Endothelial cell (in vitro differentiated cells): ENCODE results near the gene ATF4. TPM values are rescaled to one million over a fixed set of nuclear protein-coding genes. Genes with fewer than 3 reads are reported as not detected.

Source experiments
- DNase-seq: peaks from one replicate; pipeline ENCODE4 v3.0.0; 2021; ENCODE audit warnings: low spot score
- H3K27ac Mint-ChIP-seq: one replicate; pipeline ENCODE4 v1.8.0; 2021; ENCODE audit warnings: mixed read lengths, inconsistent platforms; ENCODE audit not compliant: unreplicated experiment
- H3K27me3 Mint-ChIP-seq: one replicate; pipeline ENCODE4 v1.8.0; 2021; ENCODE audit warnings: mild to moderate bottlenecking, moderate library complexity, mixed read lengths, inconsistent platforms; ENCODE audit not compliant: unreplicated experiment
- H3K36me3 Mint-ChIP-seq: one replicate; pipeline ENCODE4 v1.8.0; 2021; ENCODE audit warnings: mild to moderate bottlenecking, low read depth, mixed read lengths, inconsistent platforms; ENCODE audit not compliant: unreplicated experiment
- H3K4me1 Mint-ChIP-seq: one replicate; pipeline ENCODE4 v1.8.0; 2021; ENCODE audit warnings: mild to moderate bottlenecking, mixed read lengths, inconsistent platforms; ENCODE audit not compliant: unreplicated experiment
- H3K4me3 Mint-ChIP-seq: one replicate; pipeline ENCODE4 v1.8.0; 2021; ENCODE audit warnings: mild to moderate bottlenecking, mixed read lengths, inconsistent platforms; ENCODE audit not compliant: unreplicated experiment
- H3K9me3 Mint-ChIP-seq: one replicate; pipeline ENCODE4 v1.8.0; 2021; ENCODE audit warnings: mixed read lengths, inconsistent platforms; ENCODE audit not compliant: unreplicated experiment
- total RNA-seq: library from RNA; stranded (reverse); fragmentation: NEBNext Ultra II Directional; extraction: Animal tissue kit (Norgen Biotek cat#: 25700); gene quantifications from one replicate; pipeline ENCODE4 v1.2.1, GENCODE V29; 2021; ENCODE audit not compliant: unreplicated experiment
- TF ChIP-seq, protein P1 (sequence below): fragments of 200-600 bp; sonication (generic); IDR thresholded peaks from one replicate; pipeline ENCODE4 v1.5.0; 2021; ENCODE audit warnings: antibody characterized with exemption; ENCODE audit not compliant: unreplicated experiment

ATF4 gene
- total RNA-seq, 1 donor from 2014 or later: 312 TPM

DNA sequence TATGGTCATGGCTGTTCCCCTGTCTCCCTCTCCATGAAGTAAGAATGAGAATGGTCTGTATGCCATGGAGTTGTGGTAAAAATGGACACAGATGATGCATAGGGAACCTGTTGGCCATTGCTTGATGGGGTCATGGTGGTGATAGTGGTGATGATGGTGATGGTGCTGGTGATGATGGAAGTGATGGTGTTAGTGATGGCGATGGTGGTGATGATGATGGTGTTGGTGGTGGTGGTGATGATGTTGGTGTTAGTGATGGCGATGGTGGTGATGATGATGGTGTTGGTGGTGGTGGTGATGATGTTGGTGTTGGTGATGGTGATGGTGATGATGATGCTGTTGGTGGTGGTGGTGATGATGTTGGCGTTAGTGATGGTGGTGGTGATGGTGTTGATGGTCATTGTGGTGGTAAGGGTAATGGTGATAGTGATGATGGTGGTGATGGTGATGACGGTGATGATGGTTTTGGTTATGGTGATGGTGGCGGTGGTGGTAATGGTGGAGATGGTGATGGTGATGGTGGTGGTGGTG is 45.1 kb downstream of the ATF4 start:
- peaks cover 7% of the 10 kb centered on the region for H3K36me3 Mint-ChIP-seq
- no peaks in the 10 kb centered on the region for H3K9me3 Mint-ChIP-seq
- H3K4me3 Mint-ChIP-seq: peak overlapping the region; percentile 19
- H3K27me3 Mint-ChIP-seq: peaks cover 8% of the 10 kb centered on the region
- TF ChIP-seq, protein P1, sequence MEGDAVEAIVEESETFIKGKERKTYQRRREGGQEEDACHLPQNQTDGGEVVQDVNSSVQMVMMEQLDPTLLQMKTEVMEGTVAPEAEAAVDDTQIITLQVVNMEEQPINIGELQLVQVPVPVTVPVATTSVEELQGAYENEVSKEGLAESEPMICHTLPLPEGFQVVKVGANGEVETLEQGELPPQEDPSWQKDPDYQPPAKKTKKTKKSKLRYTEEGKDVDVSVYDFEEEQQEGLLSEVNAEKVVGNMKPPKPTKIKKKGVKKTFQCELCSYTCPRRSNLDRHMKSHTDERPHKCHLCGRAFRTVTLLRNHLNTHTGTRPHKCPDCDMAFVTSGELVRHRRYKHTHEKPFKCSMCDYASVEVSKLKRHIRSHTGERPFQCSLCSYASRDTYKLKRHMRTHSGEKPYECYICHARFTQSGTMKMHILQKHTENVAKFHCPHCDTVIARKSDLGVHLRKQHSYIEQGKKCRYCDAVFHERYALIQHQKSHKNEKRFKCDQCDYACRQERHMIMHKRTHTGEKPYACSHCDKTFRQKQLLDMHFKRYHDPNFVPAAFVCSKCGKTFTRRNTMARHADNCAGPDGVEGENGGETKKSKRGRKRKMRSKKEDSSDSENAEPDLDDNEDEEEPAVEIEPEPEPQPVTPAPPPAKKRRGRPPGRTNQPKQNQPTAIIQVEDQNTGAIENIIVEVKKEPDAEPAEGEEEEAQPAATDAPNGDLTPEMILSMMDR: no peak
- H3K27ac Mint-ChIP-seq: no peak overlapping the region
- no peak for DNase-seq
- no peaks in the 10 kb centered on the region for H3K4me1 Mint-ChIP-seq

DNA sequence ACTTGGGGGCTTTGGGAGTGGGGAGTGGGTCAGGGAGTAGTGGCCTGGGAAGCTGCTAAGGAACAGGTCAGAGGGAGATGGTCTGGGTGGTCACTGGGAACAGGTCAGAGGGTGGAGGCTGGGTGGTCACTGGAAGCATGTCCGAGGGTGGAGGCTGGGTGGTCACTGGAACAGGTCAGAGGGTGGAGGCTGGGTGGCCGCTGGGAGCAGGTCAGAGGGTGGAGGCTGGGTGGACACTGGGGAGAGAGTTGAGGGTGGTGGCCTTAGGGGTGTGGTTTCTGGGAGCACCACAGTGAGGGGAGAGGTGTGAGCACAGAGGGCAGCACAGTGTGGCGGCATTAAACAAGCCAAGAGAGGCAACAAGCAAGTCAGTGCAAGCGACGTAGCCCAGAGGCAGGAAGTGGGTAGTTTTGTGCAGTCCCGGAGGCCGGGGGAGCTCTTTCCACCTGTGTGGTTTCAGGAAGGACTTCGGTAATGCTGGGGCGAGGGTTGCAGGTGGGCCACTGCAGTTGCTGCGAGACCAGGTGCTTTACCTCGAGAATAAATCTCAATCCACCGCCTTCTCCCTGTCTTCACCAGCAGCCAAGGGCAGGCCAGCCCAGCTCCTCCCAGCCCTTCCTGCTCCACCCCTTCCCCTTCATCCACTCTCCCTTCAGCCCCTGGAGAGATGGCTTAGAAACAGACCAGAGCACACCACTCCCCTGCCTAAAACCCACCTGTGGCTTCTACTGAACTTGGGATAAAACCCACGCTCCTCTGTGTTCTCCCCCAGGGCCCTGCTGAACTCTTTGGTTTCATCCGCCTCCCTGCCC is 47.0 kb downstream of the ATF4 start:
- H3K9me3 Mint-ChIP-seq: no peaks in the 10 kb centered on the region
- H3K4me1 Mint-ChIP-seq: no peaks in the 10 kb centered on the region
- H3K27ac Mint-ChIP-seq: no peak overlapping the region
- H3K27me3 Mint-ChIP-seq: peaks cover 5% of the 10 kb centered on the region
- no peak for DNase-seq
- TF ChIP-seq, protein P1: no peak
- H3K4me3 Mint-ChIP-seq: no peak overlapping the region
- peaks cover 7% of the 10 kb centered on the region for H3K36me3 Mint-ChIP-seq

DNA sequence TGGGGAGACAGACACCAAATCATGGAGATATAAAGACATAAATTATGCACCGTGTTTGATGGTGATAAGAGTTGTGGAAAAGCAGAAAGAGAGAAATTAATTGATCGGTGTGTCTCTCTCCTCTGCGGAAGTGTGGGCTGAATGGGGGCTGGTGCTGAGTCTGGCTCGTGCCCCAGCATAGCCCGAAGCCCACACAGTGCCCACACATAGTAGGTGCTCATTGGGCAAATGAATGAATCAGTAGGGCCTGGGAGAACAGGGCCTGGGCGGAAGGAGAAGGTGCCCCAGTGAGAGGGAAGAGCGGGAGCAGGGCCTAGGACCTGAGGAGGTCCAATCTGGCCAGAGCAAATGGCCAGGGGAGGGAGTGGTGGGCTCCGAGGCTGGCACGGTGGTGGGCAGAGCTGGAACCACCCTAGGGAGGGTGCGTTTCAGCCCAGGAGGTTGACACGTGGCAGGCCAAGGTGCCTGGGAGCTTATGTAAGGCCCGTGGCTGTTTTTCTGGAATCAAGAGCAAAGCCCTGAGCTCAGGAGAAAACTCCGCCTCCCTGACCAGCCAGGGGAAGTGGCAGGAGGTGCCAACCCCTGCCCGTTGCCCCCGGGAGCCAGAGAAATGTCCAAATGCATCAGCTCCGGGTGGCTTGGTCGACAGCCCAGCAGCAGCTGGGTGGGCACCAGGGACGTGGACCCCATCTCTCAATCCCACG is 48.1 kb downstream of the ATF4 start:
- Mint-ChIP-seq H3K36me3 (peaks cover 7% of the 10 kb centered on the region), H3K27ac (no peak overlapping the region), H3K27me3 (peaks cover 5% of the 10 kb centered on the region), H3K9me3 (no peaks in the 10 kb centered on the region), H3K4me1 (no peaks in the 10 kb centered on the region), H3K4me3 (no peak overlapping the region)
- no peak for DNase-seq
- TF ChIP-seq, protein P1: no peak

DNA sequence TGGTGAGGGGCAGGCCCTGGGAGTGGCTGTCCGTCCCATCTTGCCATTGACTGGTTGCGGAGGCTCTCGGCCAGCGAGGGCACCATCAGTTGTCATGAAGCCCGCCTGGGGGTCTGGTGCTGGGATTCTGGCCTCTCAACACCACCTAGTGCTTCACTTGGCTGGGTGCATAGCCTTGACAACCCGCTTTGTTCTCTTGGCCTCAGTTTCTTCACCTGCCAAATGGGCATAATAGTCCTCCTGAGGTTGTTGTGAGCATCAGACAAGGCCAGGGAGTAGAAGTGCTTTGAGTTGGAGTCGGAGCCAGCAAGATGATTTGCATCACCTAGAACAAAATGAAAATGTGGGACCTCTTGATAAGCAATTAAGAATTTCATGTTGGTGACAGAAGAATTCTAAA is 48.7 kb downstream of the ATF4 start:
- no peak overlapping the region for H3K27ac Mint-ChIP-seq

More for the DNA sequence above, 48.7 kb downstream of the ATF4 start:
- Mint-ChIP-seq H3K4me1 (no peaks in the 10 kb centered on the region), H3K27me3 (peaks cover 8% of the 10 kb centered on the region), H3K36me3 (peaks cover 7% of the 10 kb centered on the region), H3K9me3 (no peaks in the 10 kb centered on the region), H3K4me3 (no peak overlapping the region)
- TF ChIP-seq, protein P1: no peak
- DNase-seq: no peak
